GM18868 (cell line): ENCODE measurements around the gene BRD7.

Experiments
- ATAC-seq: cut with Tn5 transposase; IDR thresholded peaks from one replicate; pipeline ENCODE4 v1.9.1; 2021; ENCODE audit warnings: mild to moderate bottlenecking, moderate library complexity; ENCODE audit not compliant: unreplicated experiment

Gene BRD7

DNA sequence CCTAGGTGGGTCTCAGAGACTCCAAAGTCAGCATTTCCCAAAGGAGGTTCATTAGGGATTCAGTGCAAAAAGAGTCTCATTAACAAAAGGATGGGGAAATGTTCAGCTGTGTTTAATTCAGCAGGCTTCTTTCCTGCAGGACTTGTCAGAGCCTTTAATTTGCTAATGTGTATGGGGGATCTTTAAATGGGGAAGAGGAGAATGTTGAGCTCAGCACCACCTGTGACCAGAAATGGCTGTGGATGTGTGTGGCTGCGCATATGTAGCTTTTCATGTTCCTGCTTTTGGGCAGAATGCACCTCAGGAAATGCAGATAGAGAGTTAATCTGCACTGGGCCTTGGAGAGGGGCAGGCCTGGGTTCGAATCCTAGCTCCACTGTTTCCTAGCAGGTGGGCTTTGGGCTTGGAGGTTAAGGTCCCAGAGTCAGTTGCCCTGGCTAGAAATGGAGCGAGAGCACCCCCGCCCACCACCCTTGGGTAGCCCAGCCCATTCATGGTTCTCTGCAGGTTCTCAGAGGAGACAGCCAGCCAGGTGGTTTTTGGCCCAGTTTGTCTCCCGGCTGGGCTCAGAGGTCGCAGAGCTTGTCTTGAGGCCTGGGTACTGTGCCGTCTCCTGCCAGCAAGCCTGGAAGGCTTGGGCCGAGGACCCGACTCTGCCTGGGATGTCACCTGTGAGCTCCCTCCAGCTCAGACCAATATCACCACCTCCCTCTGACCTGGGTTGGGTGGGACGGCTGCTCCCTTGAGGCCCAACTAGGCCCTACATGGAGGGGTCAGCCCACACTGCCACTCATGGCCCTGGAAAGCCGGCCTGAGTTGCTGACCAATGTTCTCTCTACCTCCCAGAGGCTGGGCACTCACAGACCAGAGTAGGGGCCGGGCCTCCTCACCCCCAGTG is 93.1 kb downstream of the BRD7 start:
- ATAC-seq: no peak

GRCh38 chr16:50275098-50275415 is 93.7 kb downstream of the BRD7 start:
- ATAC-seq: no peak

GRCh38 chr16:50274326-50275097 is 94.3 kb downstream of the BRD7 start:
- peak; percentile 45 for ATAC-seq

- peak; percentile 74 for ATAC-seq
Observed at GRCh38 chr16:50273888-50274325, 94.9 kb downstream of the BRD7 start.

- ATAC-seq: no peak
Observed at GRCh38 chr16:50273382-50273690, 95.5 kb downstream of the BRD7 start.

DNA sequence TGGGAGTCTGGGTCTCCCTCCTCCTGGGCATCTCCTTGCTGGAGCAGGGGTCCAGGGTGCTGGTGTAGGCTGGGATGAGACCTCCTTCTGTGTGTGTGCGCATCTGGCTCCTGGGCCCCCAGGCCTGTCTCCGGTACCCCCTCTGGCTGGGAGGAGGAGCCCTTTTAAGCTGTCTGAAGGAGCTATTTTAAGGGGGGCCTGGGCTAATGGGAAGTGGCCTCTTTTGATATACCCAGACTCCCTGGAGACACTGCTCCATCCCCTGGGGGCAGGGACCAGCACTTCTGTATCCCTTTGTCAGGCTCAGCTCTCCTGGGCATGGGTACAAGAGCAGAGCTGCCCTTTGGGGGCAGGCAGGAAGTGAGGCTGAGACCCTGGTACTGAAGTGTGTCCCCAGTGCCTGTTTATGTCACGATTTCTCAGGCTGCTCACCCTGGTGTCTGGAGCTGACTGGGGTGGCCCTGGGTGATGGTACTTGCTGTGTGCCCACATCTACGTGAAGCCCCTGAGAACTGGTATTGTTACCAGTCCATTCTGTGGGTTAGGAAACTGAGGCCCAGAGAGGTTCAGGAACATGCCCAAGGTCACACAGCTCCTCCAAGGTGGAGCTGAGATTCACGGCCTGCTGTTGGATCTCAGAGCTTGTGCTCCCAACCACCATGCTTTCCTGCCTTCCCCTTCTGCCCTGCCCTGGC is 96.0 kb downstream of the BRD7 start:
- no peak for ATAC-seq

GRCh38 chr16:50272111-50272571 is 96.6 kb downstream of the BRD7 start:
- ATAC-seq: no peak

- ATAC-seq: no peak
Observed at GRCh38 chr16:50271148-50272041, 97.4 kb downstream of the BRD7 start.

DNA sequence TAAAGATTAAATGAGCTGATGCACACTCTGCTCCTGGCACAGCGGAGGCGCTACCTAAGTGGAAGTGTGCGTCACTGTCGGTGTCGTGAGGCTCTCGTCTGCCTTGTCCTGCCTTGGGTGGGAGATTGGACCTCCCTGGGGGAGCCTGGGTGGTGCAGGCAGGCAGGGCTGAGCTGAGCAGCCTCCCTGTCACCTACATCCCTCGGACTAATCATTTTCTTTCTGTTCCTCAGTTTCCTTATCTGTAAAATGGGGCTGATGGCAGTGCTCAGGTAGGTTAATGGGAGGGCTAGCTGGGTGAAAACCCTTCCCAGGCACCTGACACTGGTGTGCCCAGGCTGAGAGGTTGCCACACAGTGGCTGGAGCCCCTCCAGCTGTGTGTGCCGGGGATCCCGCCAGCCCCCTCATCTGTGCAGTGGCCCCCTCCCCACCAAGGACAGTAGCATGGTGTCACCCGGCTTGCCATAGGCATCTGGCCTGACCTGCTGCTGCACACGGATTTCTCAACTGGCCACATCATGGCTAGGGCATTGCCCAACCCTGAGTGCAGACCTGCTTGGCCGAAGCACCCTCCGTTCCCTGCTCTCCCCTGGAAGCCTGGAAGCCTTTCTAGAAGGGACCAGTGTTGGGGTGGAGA is 98.2 kb downstream of the BRD7 start:
- no peak for ATAC-seq

GRCh38 chr16:50269769-50270509 is 98.8 kb downstream of the BRD7 start:
- ATAC-seq: no peak

DNA sequence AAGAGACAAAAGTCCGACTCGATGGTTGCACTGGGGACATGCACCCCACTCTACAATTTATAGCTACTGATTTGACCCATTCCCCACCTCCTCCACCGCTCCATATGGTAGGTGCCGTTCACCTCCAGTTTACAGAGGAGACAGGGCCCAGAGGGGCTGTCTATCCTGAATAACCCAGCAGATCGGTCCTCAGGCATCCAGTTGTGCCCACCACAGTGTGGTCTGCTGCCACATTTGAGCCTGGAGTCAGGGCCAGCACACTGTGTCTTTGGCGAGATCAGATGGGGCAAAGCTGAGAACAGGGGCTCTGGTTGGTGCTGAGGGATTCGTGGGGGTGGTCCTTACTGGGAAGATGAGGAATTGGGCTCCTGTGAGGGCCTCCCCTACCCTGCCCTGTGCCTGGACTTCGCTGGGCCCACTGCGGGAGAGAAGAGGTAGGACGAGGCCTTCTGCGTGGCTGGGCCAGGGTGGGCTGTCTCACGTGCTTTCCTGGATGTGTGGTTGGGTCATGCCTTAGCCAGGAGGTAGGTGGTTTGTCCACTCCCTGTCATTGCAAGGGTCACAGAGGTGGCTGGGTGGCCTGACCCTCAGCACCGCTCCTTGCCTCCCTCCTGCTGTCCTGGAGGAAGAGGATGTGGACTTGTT is 99.6 kb downstream of the BRD7 start:
- ATAC-seq: no peak

DNA sequence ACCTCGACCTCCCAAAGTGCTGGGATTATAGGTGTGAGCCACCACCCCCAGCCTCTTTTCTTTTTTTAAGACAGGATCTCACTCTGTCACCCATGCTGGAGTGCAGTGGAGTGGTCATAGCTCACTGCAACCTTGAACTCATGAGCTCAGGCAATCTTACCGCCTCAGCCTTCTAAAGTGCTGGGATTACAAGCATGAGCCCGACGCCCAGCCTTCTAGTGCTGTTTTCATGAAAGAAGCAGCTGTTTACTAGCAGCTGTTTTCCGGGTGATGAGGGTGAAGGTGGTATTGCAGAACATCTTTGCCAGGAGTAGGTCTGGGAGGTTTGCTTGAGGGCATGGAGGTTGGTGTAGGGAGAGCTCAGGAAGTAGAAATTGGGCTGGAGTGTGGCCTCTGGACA is 100.4 kb downstream of the BRD7 start:
- ATAC-seq: no peak

GRCh38 chr16:50267651-50268050 is 101.1 kb downstream of the BRD7 start:
- no peak for ATAC-seq

- no peak for ATAC-seq
Observed at GRCh38 chr16:50267151-50267631, 101.6 kb downstream of the BRD7 start.

- peak; percentile 83 for ATAC-seq
Observed at GRCh38 chr16:50266337-50267091, 102.3 kb downstream of the BRD7 start, which contains the start of gene ADCY7. TSS of gene ADCY7 (plus strand) at chr16:50266551. CDS start at chr16:50288180, 21,629 bp downstream.
